Measurements from ENCODE around the gene TMEM88. TPM values are rescaled to one million over a fixed set of nuclear protein-coding genes. Genes with fewer than 3 reads are reported as not detected.

The TMEM88 gene
- total RNA-seq, 1 donor from 2014 or later, result 8.4 TPM

DNA sequence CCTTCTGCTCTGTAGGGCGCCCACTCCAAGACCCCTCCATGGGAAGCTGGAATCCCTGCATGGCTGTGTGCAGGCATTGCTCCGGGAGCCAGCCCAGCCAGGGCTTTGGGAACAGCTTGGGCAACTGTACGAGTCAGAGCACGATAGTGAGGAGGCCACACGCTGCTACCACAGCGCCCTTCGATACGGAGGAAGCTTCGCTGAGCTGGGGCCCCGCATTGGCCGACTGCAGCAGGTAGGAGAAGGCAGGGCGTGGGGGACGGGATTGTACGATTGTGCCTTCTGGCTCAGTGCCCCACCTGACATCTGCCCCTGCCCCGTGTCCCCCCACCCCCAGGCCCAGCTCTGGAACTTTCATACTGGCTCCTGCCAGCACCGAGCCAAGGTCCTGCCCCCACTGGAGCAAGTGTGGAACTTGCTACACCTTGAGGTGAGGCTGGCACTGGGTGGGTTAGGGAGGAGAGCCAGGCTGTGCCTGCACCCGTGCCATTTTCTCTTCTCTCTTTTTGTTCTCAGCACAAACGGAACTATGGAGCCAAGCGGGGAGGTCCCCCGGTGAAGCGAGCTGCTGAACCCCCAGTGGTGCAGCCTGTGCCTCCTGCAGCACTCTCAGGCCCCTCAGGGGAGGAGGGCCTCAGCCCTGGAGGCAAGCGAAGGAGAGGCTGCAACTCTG, 8.7 kb upstream of the TMEM88 start:
- H3K9me3 Mint-ChIP-seq, result no peaks in the 10 kb centered on the region
- no peak for DNase-seq (ENCODE audit: low read depth, low spot score)
- peaks cover 3% of the 10 kb centered on the region for H3K27me3 Mint-ChIP-seq (ENCODE audit: low read depth)
- no peak overlapping the region for H3K27ac Mint-ChIP-seq (ENCODE audit: unreplicated experiment)
- TF ChIP-seq, protein P1, sequence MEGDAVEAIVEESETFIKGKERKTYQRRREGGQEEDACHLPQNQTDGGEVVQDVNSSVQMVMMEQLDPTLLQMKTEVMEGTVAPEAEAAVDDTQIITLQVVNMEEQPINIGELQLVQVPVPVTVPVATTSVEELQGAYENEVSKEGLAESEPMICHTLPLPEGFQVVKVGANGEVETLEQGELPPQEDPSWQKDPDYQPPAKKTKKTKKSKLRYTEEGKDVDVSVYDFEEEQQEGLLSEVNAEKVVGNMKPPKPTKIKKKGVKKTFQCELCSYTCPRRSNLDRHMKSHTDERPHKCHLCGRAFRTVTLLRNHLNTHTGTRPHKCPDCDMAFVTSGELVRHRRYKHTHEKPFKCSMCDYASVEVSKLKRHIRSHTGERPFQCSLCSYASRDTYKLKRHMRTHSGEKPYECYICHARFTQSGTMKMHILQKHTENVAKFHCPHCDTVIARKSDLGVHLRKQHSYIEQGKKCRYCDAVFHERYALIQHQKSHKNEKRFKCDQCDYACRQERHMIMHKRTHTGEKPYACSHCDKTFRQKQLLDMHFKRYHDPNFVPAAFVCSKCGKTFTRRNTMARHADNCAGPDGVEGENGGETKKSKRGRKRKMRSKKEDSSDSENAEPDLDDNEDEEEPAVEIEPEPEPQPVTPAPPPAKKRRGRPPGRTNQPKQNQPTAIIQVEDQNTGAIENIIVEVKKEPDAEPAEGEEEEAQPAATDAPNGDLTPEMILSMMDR (conservative IDR thresholded peaks at IDR 0.05), result no peak
- no peaks in the 10 kb centered on the region for H3K36me3 Mint-ChIP-seq (ENCODE audit: low read depth)
- peak overlapping the region; percentile 61 for H3K4me3 Mint-ChIP-seq
- H3K4me1 Mint-ChIP-seq, result peaks cover 26% of the 10 kb centered on the region

DNA sequence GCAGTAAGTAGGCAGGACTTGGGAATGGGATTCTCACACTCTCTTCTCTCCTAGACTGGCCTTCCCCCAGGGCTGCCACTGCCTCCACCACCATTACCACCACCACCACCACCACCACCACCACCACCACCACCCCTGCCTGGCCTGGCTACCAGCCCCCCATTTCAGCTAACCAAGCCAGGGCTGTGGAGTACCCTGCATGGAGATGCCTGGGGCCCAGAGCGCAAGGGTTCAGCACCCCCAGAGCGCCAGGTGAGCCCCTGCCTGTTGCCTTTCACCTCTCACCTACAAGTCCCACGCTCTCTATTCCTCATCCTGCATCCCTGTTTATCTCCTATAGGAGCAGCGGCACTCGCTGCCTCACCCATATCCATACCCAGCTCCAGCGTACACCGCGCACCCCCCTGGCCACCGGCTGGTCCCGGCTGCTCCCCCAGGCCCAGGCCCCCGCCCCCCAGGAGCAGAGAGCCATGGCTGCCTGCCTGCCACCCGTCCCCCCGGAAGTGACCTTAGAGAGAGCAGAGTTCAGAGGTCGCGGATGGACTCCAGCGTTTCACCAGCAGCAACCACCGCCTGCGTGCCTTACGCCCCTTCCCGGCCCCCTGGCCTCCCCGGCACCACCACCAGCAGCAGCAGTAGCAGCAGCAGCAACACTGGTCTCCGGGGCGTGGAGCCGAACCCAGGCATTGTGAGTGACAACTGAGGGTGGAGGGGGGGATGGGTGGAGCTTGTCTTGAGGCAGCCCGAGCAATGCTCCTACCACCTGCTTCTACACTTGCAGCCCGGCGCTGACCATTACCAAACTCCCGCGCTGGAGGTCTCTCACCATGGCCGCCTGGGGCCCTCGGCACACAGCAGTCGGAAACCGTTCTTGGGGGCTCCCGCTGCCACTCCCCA, 7.9 kb upstream of the TMEM88 start:
- Mint-ChIP-seq H3K27ac (ENCODE audit: unreplicated experiment) (no peak overlapping the region), H3K36me3 (ENCODE audit: low read depth) (peaks cover 4% of the 10 kb centered on the region), H3K4me1 (peaks cover 26% of the 10 kb centered on the region), H3K4me3 (peak overlapping the region; percentile 76), H3K27me3 (ENCODE audit: low read depth) (peaks cover 6% of the 10 kb centered on the region), H3K9me3 (no peaks in the 10 kb centered on the region)
- DNase-seq (ENCODE audit: low read depth, low spot score), result no peak
- TF ChIP-seq, protein P1 (conservative IDR thresholded peaks at IDR 0.05), result no peak

DNA sequence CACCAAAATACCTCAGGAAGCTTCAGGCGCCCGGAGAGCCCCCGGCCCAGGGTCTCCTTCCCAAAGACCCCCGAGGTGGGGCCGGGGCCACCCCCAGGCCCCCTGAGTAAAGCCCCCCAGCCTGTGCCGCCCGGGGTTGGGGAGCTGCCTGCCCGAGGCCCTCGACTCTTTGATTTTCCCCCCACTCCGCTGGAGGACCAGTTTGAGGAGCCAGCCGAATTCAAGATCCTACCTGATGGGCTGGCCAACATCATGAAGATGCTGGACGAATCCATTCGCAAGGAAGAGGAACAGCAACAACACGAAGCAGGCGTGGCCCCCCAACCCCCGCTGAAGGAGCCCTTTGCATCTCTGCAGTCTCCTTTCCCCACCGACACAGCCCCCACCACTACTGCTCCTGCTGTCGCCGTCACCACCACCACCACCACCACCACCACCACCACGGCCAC, 6.7 kb upstream of the TMEM88 start:
- no peak overlapping the region for H3K4me3 Mint-ChIP-seq
- no peaks in the 10 kb centered on the region for H3K9me3 Mint-ChIP-seq
- no peak overlapping the region for H3K27ac Mint-ChIP-seq (ENCODE audit: unreplicated experiment)
- H3K27me3 Mint-ChIP-seq (ENCODE audit: low read depth), result peaks cover 6% of the 10 kb centered on the region
- peaks cover 15% of the 10 kb centered on the region for H3K4me1 Mint-ChIP-seq
- DNase-seq (ENCODE audit: low read depth, low spot score), result no peak
- TF ChIP-seq, protein P1 (conservative IDR thresholded peaks at IDR 0.05), result no peak
- peaks cover 7% of the 10 kb centered on the region for H3K36me3 Mint-ChIP-seq (ENCODE audit: low read depth)

DNA sequence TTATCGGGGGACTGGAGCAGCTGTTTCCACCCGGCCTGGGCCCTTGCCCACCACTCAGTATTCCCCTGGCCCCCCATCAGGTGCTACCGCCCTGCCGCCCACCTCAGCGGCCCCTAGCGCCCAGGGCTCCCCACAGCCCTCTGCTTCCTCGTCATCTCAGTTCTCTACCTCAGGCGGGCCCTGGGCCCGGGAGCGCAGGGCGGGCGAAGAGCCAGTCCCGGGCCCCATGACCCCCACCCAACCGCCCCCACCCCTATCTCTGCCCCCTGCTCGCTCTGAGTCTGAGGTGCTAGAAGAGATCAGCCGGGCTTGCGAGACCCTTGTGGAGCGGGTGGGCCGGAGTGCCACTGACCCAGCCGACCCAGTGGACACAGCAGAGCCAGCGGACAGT, 6.1 kb upstream of the TMEM88 start:
- no peak overlapping the region for H3K27ac Mint-ChIP-seq (ENCODE audit: unreplicated experiment)
- DNase-seq (ENCODE audit: low read depth, low spot score), result no peak
- H3K4me3 Mint-ChIP-seq, result no peak overlapping the region
- no peaks in the 10 kb centered on the region for H3K9me3 Mint-ChIP-seq
- peaks cover 6% of the 10 kb centered on the region for H3K27me3 Mint-ChIP-seq (ENCODE audit: low read depth)
- TF ChIP-seq, protein P1 (conservative IDR thresholded peaks at IDR 0.05), result no peak
- peaks cover 11% of the 10 kb centered on the region for H3K4me1 Mint-ChIP-seq
- H3K36me3 Mint-ChIP-seq (ENCODE audit: low read depth), result peaks cover 7% of the 10 kb centered on the region

DNA sequence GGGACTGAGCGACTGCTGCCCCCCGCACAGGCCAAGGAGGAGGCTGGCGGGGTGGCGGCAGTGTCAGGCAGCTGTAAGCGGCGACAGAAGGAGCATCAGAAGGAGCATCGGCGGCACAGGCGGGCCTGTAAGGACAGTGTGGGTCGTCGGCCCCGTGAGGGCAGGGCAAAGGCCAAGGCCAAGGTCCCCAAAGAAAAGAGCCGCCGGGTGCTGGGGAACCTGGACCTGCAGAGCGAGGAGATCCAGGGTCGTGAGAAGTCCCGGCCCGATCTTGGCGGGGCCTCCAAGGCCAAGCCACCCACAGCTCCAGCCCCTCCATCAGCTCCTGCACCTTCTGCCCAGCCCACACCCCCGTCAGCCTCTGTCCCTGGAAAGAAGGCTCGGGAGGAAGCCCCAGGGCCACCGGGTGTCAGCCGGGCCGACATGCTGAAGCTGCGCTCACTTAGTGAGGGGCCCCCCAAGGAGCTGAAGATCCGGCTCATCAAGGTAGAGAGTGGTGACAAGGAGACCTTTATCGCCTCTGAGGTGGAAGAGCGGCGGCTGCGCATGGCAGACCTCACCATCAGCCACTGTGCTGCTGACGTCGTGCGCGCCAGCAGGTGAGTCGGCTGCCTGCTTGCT, 5.6 kb upstream of the TMEM88 start:
- Mint-ChIP-seq H3K27ac (ENCODE audit: unreplicated experiment) (no peak overlapping the region), H3K9me3 (no peaks in the 10 kb centered on the region), H3K4me1 (peaks cover 12% of the 10 kb centered on the region), H3K36me3 (ENCODE audit: low read depth) (peaks cover 7% of the 10 kb centered on the region), H3K4me3 (peak overlapping the region; percentile 59), H3K27me3 (ENCODE audit: low read depth) (peaks cover 5% of the 10 kb centered on the region)
- DNase-seq (ENCODE audit: low read depth, low spot score), result no peak
- TF ChIP-seq, protein P1 (conservative IDR thresholded peaks at IDR 0.05), result no peak

Measured in neural crest cell (in vitro differentiated cells).